ENCODE data around the gene ATOH8.

DNA sequence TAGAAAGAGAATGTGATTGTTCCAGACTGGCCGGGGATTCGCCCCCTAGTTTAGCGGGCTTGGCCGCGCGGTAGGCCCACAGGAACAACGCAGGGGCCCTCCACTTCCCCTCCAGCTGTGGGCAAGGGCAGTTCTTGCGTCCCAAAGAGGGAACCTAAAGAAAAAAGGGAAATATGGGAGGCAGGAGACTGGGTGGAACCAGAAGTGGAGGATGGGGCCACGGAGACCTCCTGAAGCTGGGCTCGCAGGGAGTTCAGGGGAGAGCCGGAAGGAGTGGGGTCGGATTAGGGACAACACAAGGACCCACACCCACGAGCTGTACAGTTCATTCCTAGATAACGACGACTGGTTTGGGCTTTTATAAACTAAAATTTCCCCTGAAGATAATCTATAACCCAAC is 41.5 kb upstream of the ATOH8 start:
- TF ChIP-seq BHLHE40 (IDR thresholded peaks at IDR 0.05; ENCODE audit: borderline replicate concordance in 1 of 2, low read depth in 2 of 2, low read length in 1 of 2) (no peak), SPI1 (IDR thresholded peaks at IDR 0.05; ENCODE audit: borderline replicate concordance, insufficient read depth, low read depth, low read length) (no peak), GABPA (IDR thresholded peaks at IDR 0.05; ENCODE audit: low read depth) (no peak), YY1 (IDR thresholded peaks at IDR 0.05; ENCODE audit: low read depth, low read length) (no peak), ZNF217 (IDR thresholded peaks at IDR 0.05) (no peak), STAT1 (conservative IDR thresholded peaks at IDR 0.05) (no peak), MTA3 (IDR thresholded peaks at IDR 0.05; ENCODE audit: borderline replicate concordance, low read length) (no peak)
- TF ChIP-seq, protein P1, sequence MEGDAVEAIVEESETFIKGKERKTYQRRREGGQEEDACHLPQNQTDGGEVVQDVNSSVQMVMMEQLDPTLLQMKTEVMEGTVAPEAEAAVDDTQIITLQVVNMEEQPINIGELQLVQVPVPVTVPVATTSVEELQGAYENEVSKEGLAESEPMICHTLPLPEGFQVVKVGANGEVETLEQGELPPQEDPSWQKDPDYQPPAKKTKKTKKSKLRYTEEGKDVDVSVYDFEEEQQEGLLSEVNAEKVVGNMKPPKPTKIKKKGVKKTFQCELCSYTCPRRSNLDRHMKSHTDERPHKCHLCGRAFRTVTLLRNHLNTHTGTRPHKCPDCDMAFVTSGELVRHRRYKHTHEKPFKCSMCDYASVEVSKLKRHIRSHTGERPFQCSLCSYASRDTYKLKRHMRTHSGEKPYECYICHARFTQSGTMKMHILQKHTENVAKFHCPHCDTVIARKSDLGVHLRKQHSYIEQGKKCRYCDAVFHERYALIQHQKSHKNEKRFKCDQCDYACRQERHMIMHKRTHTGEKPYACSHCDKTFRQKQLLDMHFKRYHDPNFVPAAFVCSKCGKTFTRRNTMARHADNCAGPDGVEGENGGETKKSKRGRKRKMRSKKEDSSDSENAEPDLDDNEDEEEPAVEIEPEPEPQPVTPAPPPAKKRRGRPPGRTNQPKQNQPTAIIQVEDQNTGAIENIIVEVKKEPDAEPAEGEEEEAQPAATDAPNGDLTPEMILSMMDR (IDR thresholded peaks at IDR 0.05 in 2 of 3, conservative IDR thresholded peaks at IDR 0.05 in 1 of 3; ENCODE audit: control insufficient read depth in 2 of 3, extremely low read depth in 1 of 3, insufficient read depth in 1 of 3, low read depth in 3 of 3, low read length in 3 of 3): no peak
- TF ChIP-seq, protein P2, sequence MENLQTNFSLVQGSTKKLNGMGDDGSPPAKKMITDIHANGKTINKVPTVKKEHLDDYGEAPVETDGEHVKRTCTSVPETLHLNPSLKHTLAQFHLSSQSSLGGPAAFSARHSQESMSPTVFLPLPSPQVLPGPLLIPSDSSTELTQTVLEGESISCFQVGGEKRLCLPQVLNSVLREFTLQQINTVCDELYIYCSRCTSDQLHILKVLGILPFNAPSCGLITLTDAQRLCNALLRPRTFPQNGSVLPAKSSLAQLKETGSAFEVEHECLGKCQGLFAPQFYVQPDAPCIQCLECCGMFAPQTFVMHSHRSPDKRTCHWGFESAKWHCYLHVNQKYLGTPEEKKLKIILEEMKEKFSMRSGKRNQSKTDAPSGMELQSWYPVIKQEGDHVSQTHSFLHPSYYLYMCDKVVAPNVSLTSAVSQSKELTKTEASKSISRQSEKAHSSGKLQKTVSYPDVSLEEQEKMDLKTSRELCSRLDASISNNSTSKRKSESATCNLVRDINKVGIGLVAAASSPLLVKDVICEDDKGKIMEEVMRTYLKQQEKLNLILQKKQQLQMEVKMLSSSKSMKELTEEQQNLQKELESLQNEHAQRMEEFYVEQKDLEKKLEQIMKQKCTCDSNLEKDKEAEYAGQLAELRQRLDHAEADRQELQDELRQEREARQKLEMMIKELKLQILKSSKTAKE (IDR thresholded peaks at IDR 0.05; ENCODE audit: low read depth, poor library complexity, severe bottlenecking): no peak
- TF ChIP-seq, protein P3, sequence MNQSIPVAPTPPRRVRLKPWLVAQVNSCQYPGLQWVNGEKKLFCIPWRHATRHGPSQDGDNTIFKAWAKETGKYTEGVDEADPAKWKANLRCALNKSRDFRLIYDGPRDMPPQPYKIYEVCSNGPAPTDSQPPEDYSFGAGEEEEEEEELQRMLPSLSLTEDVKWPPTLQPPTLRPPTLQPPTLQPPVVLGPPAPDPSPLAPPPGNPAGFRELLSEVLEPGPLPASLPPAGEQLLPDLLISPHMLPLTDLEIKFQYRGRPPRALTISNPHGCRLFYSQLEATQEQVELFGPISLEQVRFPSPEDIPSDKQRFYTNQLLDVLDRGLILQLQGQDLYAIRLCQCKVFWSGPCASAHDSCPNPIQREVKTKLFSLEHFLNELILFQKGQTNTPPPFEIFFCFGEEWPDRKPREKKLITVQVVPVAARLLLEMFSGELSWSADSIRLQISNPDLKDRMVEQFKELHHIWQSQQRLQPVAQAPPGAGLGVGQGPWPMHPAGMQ (IDR thresholded peaks at IDR 0.05; ENCODE audit: borderline replicate concordance): no peak
- TF ChIP-seq, protein P4, sequence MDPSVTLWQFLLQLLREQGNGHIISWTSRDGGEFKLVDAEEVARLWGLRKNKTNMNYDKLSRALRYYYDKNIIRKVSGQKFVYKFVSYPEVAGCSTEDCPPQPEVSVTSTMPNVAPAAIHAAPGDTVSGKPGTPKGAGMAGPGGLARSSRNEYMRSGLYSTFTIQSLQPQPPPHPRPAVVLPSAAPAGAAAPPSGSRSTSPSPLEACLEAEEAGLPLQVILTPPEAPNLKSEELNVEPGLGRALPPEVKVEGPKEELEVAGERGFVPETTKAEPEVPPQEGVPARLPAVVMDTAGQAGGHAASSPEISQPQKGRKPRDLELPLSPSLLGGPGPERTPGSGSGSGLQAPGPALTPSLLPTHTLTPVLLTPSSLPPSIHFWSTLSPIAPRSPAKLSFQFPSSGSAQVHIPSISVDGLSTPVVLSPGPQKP (IDR thresholded peaks at IDR 0.05; ENCODE audit: low read depth, low read length): no peak
- TF ChIP-seq, protein P5, sequence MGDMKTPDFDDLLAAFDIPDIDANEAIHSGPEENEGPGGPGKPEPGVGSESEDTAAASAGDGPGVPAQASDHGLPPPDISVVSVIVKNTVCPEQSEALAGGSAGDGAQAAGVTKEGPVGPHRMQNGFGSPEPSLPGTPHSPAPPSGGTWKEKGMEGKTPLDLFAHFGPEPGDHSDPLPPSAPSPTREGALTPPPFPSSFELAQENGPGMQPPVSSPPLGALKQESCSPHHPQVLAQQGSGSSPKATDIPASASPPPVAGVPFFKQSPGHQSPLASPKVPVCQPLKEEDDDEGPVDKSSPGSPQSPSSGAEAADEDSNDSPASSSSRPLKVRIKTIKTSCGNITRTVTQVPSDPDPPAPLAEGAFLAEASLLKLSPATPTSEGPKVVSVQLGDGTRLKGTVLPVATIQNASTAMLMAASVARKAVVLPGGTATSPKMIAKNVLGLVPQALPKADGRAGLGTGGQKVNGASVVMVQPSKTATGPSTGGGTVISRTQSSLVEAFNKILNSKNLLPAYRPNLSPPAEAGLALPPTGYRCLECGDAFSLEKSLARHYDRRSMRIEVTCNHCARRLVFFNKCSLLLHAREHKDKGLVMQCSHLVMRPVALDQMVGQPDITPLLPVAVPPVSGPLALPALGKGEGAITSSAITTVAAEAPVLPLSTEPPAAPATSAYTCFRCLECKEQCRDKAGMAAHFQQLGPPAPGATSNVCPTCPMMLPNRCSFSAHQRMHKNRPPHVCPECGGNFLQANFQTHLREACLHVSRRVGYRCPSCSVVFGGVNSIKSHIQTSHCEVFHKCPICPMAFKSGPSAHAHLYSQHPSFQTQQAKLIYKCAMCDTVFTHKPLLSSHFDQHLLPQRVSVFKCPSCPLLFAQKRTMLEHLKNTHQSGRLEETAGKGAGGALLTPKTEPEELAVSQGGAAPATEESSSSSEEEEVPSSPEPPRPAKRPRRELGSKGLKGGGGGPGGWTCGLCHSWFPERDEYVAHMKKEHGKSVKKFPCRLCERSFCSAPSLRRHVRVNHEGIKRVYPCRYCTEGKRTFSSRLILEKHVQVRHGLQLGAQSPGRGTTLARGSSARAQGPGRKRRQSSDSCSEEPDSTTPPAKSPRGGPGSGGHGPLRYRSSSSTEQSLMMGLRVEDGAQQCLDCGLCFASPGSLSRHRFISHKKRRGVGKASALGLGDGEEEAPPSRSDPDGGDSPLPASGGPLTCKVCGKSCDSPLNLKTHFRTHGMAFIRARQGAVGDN (IDR thresholded peaks at IDR 0.05): no peak
